Nephron (organoid): ENCODE data around the gene GUK1.
"Not testable (repeated sequence)": the region's sequence is repeated elsewhere in the genome, so short reads cannot be mapped to it uniquely, and the experiment has no call there.

ENCODE experiments used
- H3K27ac Mint-ChIP-seq, 3 experiments: 2 replicates each; pipeline ENCODE4 v1.8.0; 2020; ENCODE audit warnings: mixed read lengths in 3 of 3, mild to moderate bottlenecking in 2 of 3, moderate library complexity in 1 of 3
- H3K27me3 Mint-ChIP-seq: 2 replicates; pipeline ENCODE4 v1.8.0; 2021; ENCODE audit warnings: low read depth, mild to moderate bottlenecking, moderate library complexity, mixed read lengths
- H3K36me3 Mint-ChIP-seq: 2 replicates; pipeline ENCODE4 v1.8.0; 2020; ENCODE audit warnings: low read depth, mixed read lengths
- H3K4me1 Mint-ChIP-seq: 2 replicates; pipeline ENCODE4 v1.8.0; 2020; ENCODE audit warnings: mixed read lengths
- H3K4me3 Mint-ChIP-seq, 3 experiments: 2 replicates each; pipeline ENCODE4 v1.8.0; 2020; ENCODE audit warnings: mild to moderate bottlenecking in 3 of 3, mixed read lengths in 3 of 3, moderate library complexity in 2 of 3
- H3K9me3 Mint-ChIP-seq: 2 replicates; pipeline ENCODE4 v1.8.0; 2020; ENCODE audit warnings: mixed read lengths
- CTCF ChIP-seq, 3 experiments: fragments of 200-600 bp; sonication (generic); IDR thresholded peaks; one replicate each; pipeline ENCODE4 v1.5.0; 2021; ENCODE audit warnings: antibody characterized with exemption in 3 of 3; ENCODE audit not compliant: unreplicated experiment in 3 of 3

GUK1 gene

GRCh38 chr1:228110556-228110955 is 29.5 kb upstream of the GUK1 start:
- peak overlapping the region in 2 of 3 experiments; percentile 90 to 95 for H3K4me3 Mint-ChIP-seq
- peaks cover 4% of the 10 kb centered on the region for H3K27me3 Mint-ChIP-seq
- no peaks in the 10 kb centered on the region for H3K9me3 Mint-ChIP-seq
- no peak for TF ChIP-seq CTCF (IDR thresholded peaks at IDR 0.05; ENCODE audit: unreplicated experiment in 3 of 3)
- H3K4me1 Mint-ChIP-seq, result peaks cover 13% of the 10 kb centered on the region
- H3K27ac Mint-ChIP-seq, result peak overlapping the region; percentile 77 to 96 (median 96)
- H3K36me3 Mint-ChIP-seq, result peaks cover 9% of the 10 kb centered on the region

GRCh38 chr1:228111315-228111714 is 28.8 kb upstream of the GUK1 start:
- not testable (repeated sequence) for H3K27me3 Mint-ChIP-seq, H3K9me3 Mint-ChIP-seq, H3K27ac Mint-ChIP-seq, H3K36me3 Mint-ChIP-seq
- Mint-ChIP-seq H3K4me3 (peak overlapping the region in 2 of 3 experiments; percentile 21 to 41), H3K4me1 (peaks cover 13% of the 10 kb centered on the region)

GRCh38 chr1:228112167-228112566 is 27.9 kb upstream of the GUK1 start:
- TF ChIP-seq CTCF (IDR thresholded peaks at IDR 0.05; ENCODE audit: unreplicated experiment in 3 of 3), result no peak
- no peak overlapping the region for H3K27ac Mint-ChIP-seq
- H3K9me3 Mint-ChIP-seq, result no peaks in the 10 kb centered on the region
- no peak overlapping the region for H3K4me3 Mint-ChIP-seq
- peaks cover 13% of the 10 kb centered on the region for H3K4me1 Mint-ChIP-seq
- H3K27me3 Mint-ChIP-seq, result peaks cover 4% of the 10 kb centered on the region
- H3K36me3 Mint-ChIP-seq, result no peaks in the 10 kb centered on the region

- TF ChIP-seq CTCF (IDR thresholded peaks at IDR 0.05; ENCODE audit: unreplicated experiment in 3 of 3), result no peak
- H3K4me3 Mint-ChIP-seq, result no peak overlapping the region
- no peak overlapping the region for H3K27ac Mint-ChIP-seq
- H3K36me3 Mint-ChIP-seq, result peaks cover 3% of the 10 kb centered on the region
- H3K27me3 Mint-ChIP-seq, result peaks cover 4% of the 10 kb centered on the region
- H3K9me3 Mint-ChIP-seq, result peaks cover 3% of the 10 kb centered on the region
- peaks cover 13% of the 10 kb centered on the region for H3K4me1 Mint-ChIP-seq
Measured at GRCh38 chr1:228112617-228113016, 27.5 kb upstream of the GUK1 start.

- no peak overlapping the region for H3K4me3 Mint-ChIP-seq
- H3K27me3 Mint-ChIP-seq, result peaks cover 4% of the 10 kb centered on the region
- peaks cover 7% of the 10 kb centered on the region for H3K36me3 Mint-ChIP-seq
- H3K9me3 Mint-ChIP-seq, result peaks cover 9% of the 10 kb centered on the region
- no peak for TF ChIP-seq CTCF (IDR thresholded peaks at IDR 0.05; ENCODE audit: unreplicated experiment in 3 of 3)
- H3K4me1 Mint-ChIP-seq, result peaks cover 6% of the 10 kb centered on the region
- H3K27ac Mint-ChIP-seq, result no peak overlapping the region
Measured at GRCh38 chr1:228114827-228115226, 25.3 kb upstream of the GUK1 start.

GRCh38 chr1:228117335-228117734 is 22.7 kb upstream of the GUK1 start:
- Mint-ChIP-seq H3K36me3 (peaks cover 7% of the 10 kb centered on the region), H3K4me3 (no peak overlapping the region), H3K9me3 (peaks cover 10% of the 10 kb centered on the region), H3K27ac (no peak overlapping the region), H3K27me3 (peaks cover 4% of the 10 kb centered on the region), H3K4me1 (no peaks in the 10 kb centered on the region)
- no peak for TF ChIP-seq CTCF (IDR thresholded peaks at IDR 0.05; ENCODE audit: unreplicated experiment in 3 of 3)
